Trophoblast cell (in vitro differentiated cells and primary cell): ENCODE measurements around the gene AQP6.

Source experiments
- DNase-seq, 2 donors: peaks; one replicate each; pipeline ENCODE4 v3.0.0-alpha.2; 2016
- H2AFZ ChIP-seq: 2 replicates; pipeline ENCODE4 v1.6.1; 2013; ENCODE audit warnings: low read length, moderate library complexity, mild to moderate bottlenecking; ENCODE audit not compliant: insufficient read depth, poor library complexity
- H2AK5ac ChIP-seq: 2 replicates; pipeline ENCODE4 v1.6.1; 2013; ENCODE audit warnings: mild to moderate bottlenecking, low read length
- H2BK120ac ChIP-seq: 2 replicates; pipeline ENCODE4 v1.6.1; 2013; ENCODE audit warnings: low read length, mild to moderate bottlenecking, moderate library complexity; ENCODE audit not compliant: insufficient read depth, poor library complexity
- H2BK12ac ChIP-seq: 2 replicates; pipeline ENCODE4 v1.6.1; 2013; ENCODE audit warnings: mild to moderate bottlenecking, low read length, moderate library complexity
- H2BK5ac ChIP-seq: 2 replicates; pipeline ENCODE4 v1.6.1; 2013; ENCODE audit warnings: low read length, low read depth, moderate library complexity, mild to moderate bottlenecking; ENCODE audit not compliant: poor library complexity
- H3K14ac ChIP-seq: 2 replicates; pipeline ENCODE4 v1.6.1; 2013; ENCODE audit warnings: mild to moderate bottlenecking, low read length
- H3K18ac ChIP-seq: 2 replicates; pipeline ENCODE4 v1.6.1; 2013; ENCODE audit warnings: mild to moderate bottlenecking, low read length
- H3K23ac ChIP-seq: 2 replicates; pipeline ENCODE4 v1.6.1; 2013; ENCODE audit warnings: low read length
- H3K27ac ChIP-seq: 2 replicates; pipeline ENCODE4 v1.5.1; 2013; ENCODE audit warnings: low read depth, mild to moderate bottlenecking, inconsistent platforms, low read length, moderate library complexity
- H3K27me3 ChIP-seq: 2 replicates; pipeline ENCODE4 v1.6.1; 2013; ENCODE audit warnings: inconsistent platforms, mild to moderate bottlenecking, low read length, moderate library complexity; ENCODE audit not compliant: insufficient read depth
- H3K36me3 ChIP-seq, 2 experiments: 1 replicate in 1 of 2; 2 replicates in 1 of 2; pipeline ENCODE4 v1.6.1; 2013; ENCODE audit warnings: low read length in 2 of 2, mild to moderate bottlenecking in 2 of 2, moderate library complexity in 1 of 2; ENCODE audit not compliant: insufficient read depth in 2 of 2, control insufficient read depth in 1 of 2
- H3K4ac ChIP-seq: 2 replicates; pipeline ENCODE4 v1.6.1; 2013; ENCODE audit warnings: low read depth, mild to moderate bottlenecking, low read length, moderate library complexity
- H3K4me1 ChIP-seq, 2 experiments: 1 replicate in 1 of 2; 2 replicates in 1 of 2; pipeline ENCODE4 v1.6.1; 2013; ENCODE audit warnings: low read length in 2 of 2, mild to moderate bottlenecking in 2 of 2, moderate library complexity in 1 of 2; ENCODE audit not compliant: insufficient read depth in 2 of 2, control insufficient read depth in 1 of 2
- H3K4me2 ChIP-seq: 2 replicates; pipeline ENCODE4 v1.6.1; 2013; ENCODE audit warnings: inconsistent platforms, mild to moderate bottlenecking, low read length, moderate library complexity
- H3K4me3 ChIP-seq: 2 replicates; pipeline ENCODE4 v1.5.1; 2013; ENCODE audit warnings: mild to moderate bottlenecking, low read depth, low read length, inconsistent platforms
- H3K79me1 ChIP-seq: one replicate; pipeline ENCODE4 v1.6.1; 2013; ENCODE audit warnings: low read length
- H3K79me2 ChIP-seq: 2 replicates; pipeline ENCODE4 v1.6.1; 2013; ENCODE audit warnings: low read length, mild to moderate bottlenecking; ENCODE audit not compliant: control insufficient read depth, insufficient read depth, poor library complexity
- H3K9ac ChIP-seq: 2 replicates; pipeline ENCODE4 v1.6.1; 2013; ENCODE audit warnings: mild to moderate bottlenecking, low read length
- H3K9me3 ChIP-seq: 2 replicates; pipeline ENCODE4 v1.6.1; 2013; ENCODE audit warnings: low read depth, mild to moderate bottlenecking, control low read depth, inconsistent platforms, low read length; ENCODE audit not compliant: insufficient read depth
- H4K12ac ChIP-seq: 2 replicates; pipeline ENCODE4 v1.6.1; 2013; ENCODE audit warnings: low read depth, mild to moderate bottlenecking, low read length, moderate library complexity
- H4K8ac ChIP-seq: 2 replicates; pipeline ENCODE4 v1.6.1; 2013; ENCODE audit warnings: low read depth, mild to moderate bottlenecking, low read length, moderate library complexity
- H4K91ac ChIP-seq: one replicate; pipeline ENCODE4 v1.6.1; 2013; ENCODE audit warnings: low read depth, mild to moderate bottlenecking, low read length, moderate library complexity
- WGBS: extraction: QIAGEN DNeasy Blood & Tissue Kit; methylation state at CpG from one replicate; pipeline ENCODE4 v1.1.7; 2013; ENCODE audit warnings: missing lambda C conversion rate; ENCODE audit not compliant: insufficient read length, insufficient coverage; ENCODE audit errors: extremely low coverage; 5-methylcytosine and 5-hydroxymethylcytosine counted together

AQP6 gene

GRCh38 chr12:49944046-49944445 is 28.7 kb upstream of the AQP6 start:
- no peak overlapping the region for H2AK5ac ChIP-seq
- H3K4me1 ChIP-seq, result peaks cover 0 to 2% of the 10 kb centered on the region in 2 experiments
- no peaks in the 10 kb centered on the region for H3K36me3 ChIP-seq
- H3K4ac ChIP-seq, result no peak overlapping the region
- H2BK12ac ChIP-seq, result no peak overlapping the region
- no peak overlapping the region for H3K18ac ChIP-seq
- no peaks in the 10 kb centered on the region for H3K79me1 ChIP-seq
- no peak overlapping the region for H3K4me2 ChIP-seq
- H4K12ac ChIP-seq, result no peak overlapping the region
- H4K8ac ChIP-seq, result no peak overlapping the region
- H3K27ac ChIP-seq, result no peak overlapping the region
- no peak overlapping the region for H2BK120ac ChIP-seq
- H4K91ac ChIP-seq, result no peak overlapping the region
- no peaks in the 10 kb centered on the region for H3K9me3 ChIP-seq
- DNase-seq, result no peak
- no peak overlapping the region for H3K4me3 ChIP-seq
- H2AFZ ChIP-seq, result no peak overlapping the region
- H3K9ac ChIP-seq, result no peak overlapping the region
- WGBS, result no CpG with 5 or more reads among the region's 5 CpGs
- no peaks in the 10 kb centered on the region for H3K79me2 ChIP-seq
- H3K23ac ChIP-seq, result no peak overlapping the region
- no peak overlapping the region for H2BK5ac ChIP-seq
- no peaks in the 10 kb centered on the region for H3K27me3 ChIP-seq
- H3K14ac ChIP-seq, result no peak overlapping the region

- H3K4ac ChIP-seq, result no peak overlapping the region
- no peak overlapping the region for H4K91ac ChIP-seq
- H4K12ac ChIP-seq, result no peak overlapping the region
- no peak overlapping the region for H2BK5ac ChIP-seq
- no peaks in the 10 kb centered on the region for H3K36me3 ChIP-seq
- H3K14ac ChIP-seq, result no peak overlapping the region
- no peak overlapping the region for H2AFZ ChIP-seq
- H3K79me2 ChIP-seq, result no peaks in the 10 kb centered on the region
- no peak overlapping the region for H4K8ac ChIP-seq
- H3K9ac ChIP-seq, result no peak overlapping the region
- no peaks in the 10 kb centered on the region for H3K79me1 ChIP-seq
- no peak overlapping the region for H2AK5ac ChIP-seq
- no CpG with 5 or more reads among the region's 3 CpGs for WGBS
- no peak overlapping the region for H3K18ac ChIP-seq
- H3K4me2 ChIP-seq, result no peak overlapping the region
- H3K9me3 ChIP-seq, result no peaks in the 10 kb centered on the region
- H3K27ac ChIP-seq, result no peak overlapping the region
- H2BK120ac ChIP-seq, result no peak overlapping the region
- no peak overlapping the region for H3K4me3 ChIP-seq
- no peak for DNase-seq
- no peaks in the 10 kb centered on the region for H3K27me3 ChIP-seq
- H3K4me1 ChIP-seq, result peaks cover 0 to 2% of the 10 kb centered on the region in 2 experiments
- no peak overlapping the region for H3K23ac ChIP-seq
- no peak overlapping the region for H2BK12ac ChIP-seq
These were observed 28.0 kb upstream of the AQP6 start for GRCh38 chr12:49944718-49945117.

GRCh38 chr12:49945394-49946080 is 27.2 kb upstream of the AQP6 start:
- no peaks in the 10 kb centered on the region for H3K36me3 ChIP-seq
- no CpG with 5 or more reads among the region's 28 CpGs for WGBS
- H2BK120ac ChIP-seq, result no peak overlapping the region
- no peak overlapping the region for H4K91ac ChIP-seq
- H2BK12ac ChIP-seq, result no peak overlapping the region
- H4K12ac ChIP-seq, result no peak overlapping the region
- no peaks in the 10 kb centered on the region for H3K9me3 ChIP-seq
- no peaks in the 10 kb centered on the region for H3K27me3 ChIP-seq
- H3K4me3 ChIP-seq, result no peak overlapping the region
- peak overlapping the region; percentile 64 for H3K4me2 ChIP-seq
- peak overlapping the region; percentile 59 for H2AFZ ChIP-seq
- no peak overlapping the region for H2AK5ac ChIP-seq
- no peak overlapping the region for H3K14ac ChIP-seq
- H2BK5ac ChIP-seq, result no peak overlapping the region
- peaks cover 0 to 2% of the 10 kb centered on the region in 2 experiments for H3K4me1 ChIP-seq
- H3K27ac ChIP-seq, result no peak overlapping the region
- no peak overlapping the region for H4K8ac ChIP-seq
- H3K9ac ChIP-seq, result no peak overlapping the region
- DNase-seq, result peak; percentile 73 to 83
- no peak overlapping the region for H3K4ac ChIP-seq
- no peak overlapping the region for H3K18ac ChIP-seq
- no peaks in the 10 kb centered on the region for H3K79me2 ChIP-seq
- no peaks in the 10 kb centered on the region for H3K79me1 ChIP-seq
- H3K23ac ChIP-seq, result no peak overlapping the region

- Histone ChIP-seq H3K4ac (no peak overlapping the region), H3K23ac (no peak overlapping the region), H2AK5ac (no peak overlapping the region), H3K36me3 (no peaks in the 10 kb centered on the region), H3K4me1 (peaks cover 0 to 2% of the 10 kb centered on the region in 2 experiments), H4K91ac (no peak overlapping the region), H3K27me3 (no peaks in the 10 kb centered on the region), H3K79me2 (no peaks in the 10 kb centered on the region), H2BK120ac (no peak overlapping the region), H3K18ac (no peak overlapping the region), H2AFZ (no peak overlapping the region), H3K4me3 (no peak overlapping the region), H3K79me1 (no peaks in the 10 kb centered on the region), H4K12ac (no peak overlapping the region), H4K8ac (no peak overlapping the region), H3K9ac (no peak overlapping the region), H3K4me2 (no peak overlapping the region), H3K14ac (no peak overlapping the region), H3K9me3 (no peaks in the 10 kb centered on the region), H2BK12ac (no peak overlapping the region), H2BK5ac (no peak overlapping the region), H3K27ac (no peak overlapping the region)
- peak in 1 of 2 donors; percentile 32 for DNase-seq
- no CpG with 5 or more reads among the region's 9 CpGs for WGBS
These were observed 26.7 kb upstream of the AQP6 start for GRCh38 chr12:49946086-49946485.
